GM12892 (cell line): ENCODE results near the gene NAV2.

ENCODE experiments used
- POLR2A ChIP-seq: IDR thresholded peaks from 2 replicates; pipeline ENCODE4 v1.6.1; 2011; ENCODE audit warnings: low read depth, low read length, control low read depth
- POLR2AphosphoS5 ChIP-seq: IDR thresholded peaks from 2 replicates; pipeline ENCODE4 v1.6.1; 2011; ENCODE audit warnings: low read depth, low read length, control low read depth

GRCh38 chr11:19690885-19691284 is 21.8 kb upstream of the NAV2 start:
- no peak for TF ChIP-seq POLR2AphosphoS5
- TF ChIP-seq POLR2A, result no peak
